ENCODE data around the gene HEATR5B. TPM values are rescaled to one million over a fixed set of nuclear protein-coding genes. Genes with fewer than 3 reads are reported as not detected.

Gene HEATR5B
- total RNA-seq, 2 experiments from 2014 or later: 15.2 to 18.2 TPM

DNA sequence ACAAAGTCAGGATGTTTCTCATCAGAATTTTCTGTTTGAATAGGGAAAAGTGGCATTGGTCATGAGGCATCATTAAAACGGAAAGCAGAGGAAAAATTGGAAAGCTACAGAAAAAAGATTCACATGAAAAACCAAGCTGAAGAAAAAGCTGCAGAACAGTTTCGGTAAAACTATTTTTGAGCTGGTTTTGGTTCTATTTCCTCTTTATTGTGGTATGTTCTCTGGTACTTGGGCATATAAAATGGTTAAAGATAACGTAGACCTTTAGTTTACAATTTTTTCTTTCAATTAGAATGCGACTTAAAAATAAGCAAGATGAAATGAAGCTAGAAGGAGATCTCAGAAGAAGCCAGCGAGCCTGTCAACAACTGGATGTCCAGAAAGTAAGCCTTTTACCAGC, 7.7 kb upstream of the HEATR5B start:
- Mint-ChIP-seq H3K4me3 (no peak overlapping the region), H3K4me1 (ENCODE audit: low read depth) (peaks cover 3% of the 10 kb centered on the region), H3K27me3 (no peaks in the 10 kb centered on the region), H3K36me3 (ENCODE audit: low read depth) (peaks cover 32% of the 10 kb centered on the region), H3K9me3 (no peaks in the 10 kb centered on the region), H3K27ac (no peak overlapping the region)
- no peak for ATAC-seq
- intact Hi-C loops (cut with micrococcal nuclease): no loop called here
- ChIA-PET POLR2A (no interaction called here), CTCF (interaction anchor here (1.1 to 1.2 kb wide), 2 partner anchors 47 to 90 kb away, joined by 3 read pairs; no protein-coding TSS in a partner anchor)
- DNase-seq: no peak
- TF ChIP-seq, protein P1, sequence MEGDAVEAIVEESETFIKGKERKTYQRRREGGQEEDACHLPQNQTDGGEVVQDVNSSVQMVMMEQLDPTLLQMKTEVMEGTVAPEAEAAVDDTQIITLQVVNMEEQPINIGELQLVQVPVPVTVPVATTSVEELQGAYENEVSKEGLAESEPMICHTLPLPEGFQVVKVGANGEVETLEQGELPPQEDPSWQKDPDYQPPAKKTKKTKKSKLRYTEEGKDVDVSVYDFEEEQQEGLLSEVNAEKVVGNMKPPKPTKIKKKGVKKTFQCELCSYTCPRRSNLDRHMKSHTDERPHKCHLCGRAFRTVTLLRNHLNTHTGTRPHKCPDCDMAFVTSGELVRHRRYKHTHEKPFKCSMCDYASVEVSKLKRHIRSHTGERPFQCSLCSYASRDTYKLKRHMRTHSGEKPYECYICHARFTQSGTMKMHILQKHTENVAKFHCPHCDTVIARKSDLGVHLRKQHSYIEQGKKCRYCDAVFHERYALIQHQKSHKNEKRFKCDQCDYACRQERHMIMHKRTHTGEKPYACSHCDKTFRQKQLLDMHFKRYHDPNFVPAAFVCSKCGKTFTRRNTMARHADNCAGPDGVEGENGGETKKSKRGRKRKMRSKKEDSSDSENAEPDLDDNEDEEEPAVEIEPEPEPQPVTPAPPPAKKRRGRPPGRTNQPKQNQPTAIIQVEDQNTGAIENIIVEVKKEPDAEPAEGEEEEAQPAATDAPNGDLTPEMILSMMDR (IDR thresholded peaks at IDR 0.05): no peak

DNA sequence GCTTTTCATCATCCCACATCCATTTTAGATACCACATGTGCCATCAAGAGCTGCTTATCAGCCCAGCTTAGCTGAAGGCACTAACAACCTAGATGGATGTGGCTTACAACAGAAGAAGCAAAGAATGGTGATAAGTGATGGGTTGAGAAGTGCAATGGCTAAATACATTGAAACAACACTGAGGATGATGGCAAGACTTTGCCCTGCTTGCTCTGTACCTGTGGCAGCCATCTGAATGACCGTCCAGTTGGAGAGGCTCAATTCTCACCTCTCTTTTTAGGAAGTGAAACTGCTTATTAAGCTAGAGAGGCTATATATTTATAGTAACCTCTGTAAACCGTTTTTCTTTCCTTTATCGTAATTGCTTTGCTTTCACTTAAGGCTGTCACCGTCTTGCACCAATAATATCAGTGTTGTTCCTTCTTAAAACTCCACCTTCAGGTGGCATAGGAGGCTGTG, 5.9 kb upstream of the HEATR5B start:
- POLR2A ChIA-PET: no interaction called here
- Mint-ChIP-seq H3K27ac (no peak overlapping the region), H3K36me3 (ENCODE audit: low read depth) (peaks cover 22% of the 10 kb centered on the region), H3K9me3 (no peaks in the 10 kb centered on the region), H3K4me3 (no peak overlapping the region), H3K27me3 (no peaks in the 10 kb centered on the region), H3K4me1 (ENCODE audit: low read depth) (peaks cover 3% of the 10 kb centered on the region)
- DNase-seq (no peak), ATAC-seq (no peak)
- TF ChIP-seq, protein P1 (IDR thresholded peaks at IDR 0.05): no peak
- intact Hi-C loops (cut with micrococcal nuclease): no loop called here
- CTCF ChIA-PET: no interaction called here

DNA sequence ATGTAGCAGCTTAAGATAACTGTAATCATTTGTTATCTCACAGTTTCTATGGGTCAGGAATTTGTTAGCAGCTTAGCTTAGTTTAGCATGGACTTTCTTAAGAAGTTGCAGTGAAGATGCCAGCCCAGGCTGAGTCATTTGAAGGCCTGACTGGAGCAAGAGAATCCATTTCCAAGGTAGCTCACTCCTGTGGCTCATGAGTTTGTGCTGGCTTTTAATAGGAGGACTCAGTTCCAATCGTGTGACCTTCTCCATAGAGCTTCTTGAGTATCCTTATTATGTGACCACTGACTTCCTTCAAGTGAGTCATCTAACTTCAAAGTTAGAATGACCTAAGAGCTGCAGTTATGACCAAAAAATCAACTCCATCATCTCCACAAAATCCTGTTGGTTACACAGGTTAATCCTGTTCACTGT, 1.6 kb upstream of the HEATR5B start:
- no peak for ATAC-seq
- H3K27me3 Mint-ChIP-seq: no peaks in the 10 kb centered on the region
- TF ChIP-seq, protein P1 (IDR thresholded peaks at IDR 0.05): no peak
- ChIA-PET CTCF (interaction anchor here (1.4 kb wide), 1 partner anchor 306 kb away, joined by 3 read pairs; no protein-coding TSS in a partner anchor), POLR2A (no interaction called here)
- DNase-seq: peak; percentile 18
- H3K9me3 Mint-ChIP-seq: no peaks in the 10 kb centered on the region
- no peak overlapping the region for H3K4me3 Mint-ChIP-seq
- H3K4me1 Mint-ChIP-seq (ENCODE audit: low read depth): peaks cover 26% of the 10 kb centered on the region
- H3K27ac Mint-ChIP-seq: no peak overlapping the region
- intact Hi-C loops (cut with micrococcal nuclease): no loop called here
- peaks cover 19% of the 10 kb centered on the region for H3K36me3 Mint-ChIP-seq (ENCODE audit: low read depth)

DNA sequence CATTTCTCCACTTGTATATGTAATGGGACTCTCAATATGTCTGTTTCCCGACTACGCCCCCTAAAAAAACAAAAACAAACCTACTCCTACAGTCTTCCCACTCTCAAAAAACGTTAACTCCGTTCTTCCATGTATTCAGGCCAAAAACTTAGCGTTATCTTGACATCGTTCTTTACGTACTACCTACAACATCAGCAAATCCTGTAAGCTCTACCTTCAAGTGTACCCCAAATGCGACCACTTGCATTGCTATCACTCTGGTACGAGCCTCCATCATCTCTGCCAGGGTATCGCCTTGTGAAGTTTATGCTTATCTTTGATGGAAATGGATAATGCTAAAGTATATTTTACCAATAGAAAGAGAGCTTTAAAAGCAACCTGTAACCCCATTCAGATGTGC, 625 bp upstream of the HEATR5B start:
- intact Hi-C loops (cut with micrococcal nuclease): no loop called here
- POLR2A ChIA-PET: interaction anchor here (0.6 to 1.3 kb wide), 2 partner anchors 22 to 62 kb away, joined by 3 read pairs; no protein-coding TSS in a partner anchor
- DNase-seq: no peak
- Mint-ChIP-seq H3K4me3 (no peak overlapping the region), H3K27ac (no peak overlapping the region), H3K9me3 (no peaks in the 10 kb centered on the region), H3K27me3 (no peaks in the 10 kb centered on the region), H3K36me3 (ENCODE audit: low read depth) (peaks cover 23% of the 10 kb centered on the region), H3K4me1 (ENCODE audit: low read depth) (peaks cover 35% of the 10 kb centered on the region)
- CTCF ChIA-PET: interaction anchor here (1.4 kb wide), 1 partner anchor 305 kb away, joined by 3 read pairs; no protein-coding TSS in a partner anchor
- TF ChIP-seq, protein P1 (IDR thresholded peaks at IDR 0.05): no peak
- ATAC-seq: no peak

DNA sequence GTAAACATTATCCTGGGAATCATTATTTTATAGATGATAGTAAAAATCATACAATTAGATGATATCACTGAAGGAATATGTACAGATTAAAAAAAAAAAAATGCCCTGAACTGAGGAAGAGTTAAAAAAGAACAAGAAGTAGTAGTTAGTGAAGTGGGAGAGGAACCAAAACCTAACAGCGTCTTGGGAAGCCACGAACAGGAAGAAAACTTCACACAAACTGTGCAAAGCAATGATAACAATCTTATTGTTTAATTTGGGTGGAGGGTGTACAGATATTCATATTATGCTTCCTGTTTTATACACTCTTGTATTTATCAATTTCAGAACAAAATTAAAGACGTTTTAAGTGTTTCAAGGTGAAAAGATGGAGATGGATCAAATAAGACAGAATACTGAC, 3.5 kb downstream of the HEATR5B start:
- Mint-ChIP-seq H3K36me3 (ENCODE audit: low read depth) (peaks cover 34% of the 10 kb centered on the region), H3K9me3 (no peaks in the 10 kb centered on the region), H3K27me3 (no peaks in the 10 kb centered on the region), H3K4me3 (peak overlapping the region; percentile 11), H3K4me1 (ENCODE audit: low read depth) (peaks cover 45% of the 10 kb centered on the region), H3K27ac (peak overlapping the region; percentile 64)
- intact Hi-C loops (cut with micrococcal nuclease): no loop called here
- TF ChIP-seq, protein P1 (IDR thresholded peaks at IDR 0.05): no peak
- ChIA-PET POLR2A (no interaction called here), CTCF (no interaction called here)
- ATAC-seq (no peak), DNase-seq (no peak)

Measured in activated CD8-positive, alpha-beta T cell treated with anti-CD3 and anti-CD28 coated beads for 36 hours (primary cell).